Measurements from ENCODE around the gene CASKIN1. TPM values are rescaled to one million over a fixed set of nuclear protein-coding genes. Genes with fewer than 3 reads are reported as not detected.

CASKIN1 gene, protein sequence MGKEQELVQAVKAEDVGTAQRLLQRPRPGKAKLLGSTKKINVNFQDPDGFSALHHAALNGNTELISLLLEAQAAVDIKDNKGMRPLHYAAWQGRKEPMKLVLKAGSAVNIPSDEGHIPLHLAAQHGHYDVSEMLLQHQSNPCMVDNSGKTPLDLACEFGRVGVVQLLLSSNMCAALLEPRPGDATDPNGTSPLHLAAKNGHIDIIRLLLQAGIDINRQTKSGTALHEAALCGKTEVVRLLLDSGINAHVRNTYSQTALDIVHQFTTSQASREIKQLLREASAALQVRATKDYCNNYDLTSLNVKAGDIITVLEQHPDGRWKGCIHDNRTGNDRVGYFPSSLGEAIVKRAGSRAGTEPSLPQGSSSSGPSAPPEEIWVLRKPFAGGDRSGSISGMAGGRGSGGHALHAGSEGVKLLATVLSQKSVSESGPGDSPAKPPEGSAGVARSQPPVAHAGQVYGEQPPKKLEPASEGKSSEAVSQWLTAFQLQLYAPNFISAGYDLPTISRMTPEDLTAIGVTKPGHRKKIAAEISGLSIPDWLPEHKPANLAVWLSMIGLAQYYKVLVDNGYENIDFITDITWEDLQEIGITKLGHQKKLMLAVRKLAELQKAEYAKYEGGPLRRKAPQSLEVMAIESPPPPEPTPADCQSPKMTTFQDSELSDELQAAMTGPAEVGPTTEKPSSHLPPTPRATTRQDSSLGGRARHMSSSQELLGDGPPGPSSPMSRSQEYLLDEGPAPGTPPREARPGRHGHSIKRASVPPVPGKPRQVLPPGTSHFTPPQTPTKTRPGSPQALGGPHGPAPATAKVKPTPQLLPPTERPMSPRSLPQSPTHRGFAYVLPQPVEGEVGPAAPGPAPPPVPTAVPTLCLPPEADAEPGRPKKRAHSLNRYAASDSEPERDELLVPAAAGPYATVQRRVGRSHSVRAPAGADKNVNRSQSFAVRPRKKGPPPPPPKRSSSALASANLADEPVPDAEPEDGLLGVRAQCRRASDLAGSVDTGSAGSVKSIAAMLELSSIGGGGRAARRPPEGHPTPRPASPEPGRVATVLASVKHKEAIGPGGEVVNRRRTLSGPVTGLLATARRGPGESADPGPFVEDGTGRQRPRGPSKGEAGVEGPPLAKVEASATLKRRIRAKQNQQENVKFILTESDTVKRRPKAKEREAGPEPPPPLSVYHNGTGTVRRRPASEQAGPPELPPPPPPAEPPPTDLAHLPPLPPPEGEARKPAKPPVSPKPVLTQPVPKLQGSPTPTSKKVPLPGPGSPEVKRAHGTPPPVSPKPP (N-terminal part only)
- total RNA-seq (2013; cell fraction: nucleolus; rRNA removed) = 1.4 and 1.8 TPM in 2 replicates
- 0.05 and 0.11 TPM in 2 replicates for total RNA-seq (2014; rRNA removed)
- not detected in 2 replicates for total RNA-seq (2014; rRNA removed; fragmentation: Illumina TruSeq; extraction: Trizol)
- 0.33 and 0.53 TPM in 2 replicates for total RNA-seq (2021)
- polyA plus RNA-seq (2011; ENCODE audit: low read depth) = 0.09 TPM
- polyA plus RNA-seq (2011; rRNA removed) = 0.03 TPM in 2 replicates
- 0.04 and 0.05 TPM in 2 replicates for polyA plus RNA-seq (2011; cell fraction: cytosol; rRNA removed)
- 0.91 and 1.1 TPM in 2 replicates for polyA plus RNA-seq (2011; cell fraction: nucleus; rRNA removed)
- polyA plus RNA-seq (2012) = 0.37 and 0.49 TPM in 2 replicates
- polyA plus RNA-seq (2014; fragmentation: Illumina TruSeq; extraction: Trizol) = not detected in 2 replicates
- polyA plus RNA-seq (2014; fragmentation: Nextera tagmentation; extraction: Ambion mirVana) = under 1 TPM in 1 of 2 experiments, not detected in 1; 0.08 TPM
- 0.15 and 0.32 TPM in 2 replicates for polyA plus RNA-seq (2014; rRNA removed)
- not detected for polyA plus RNA-seq (2016; fragmentation: Nextera tagmentation; extraction: Ambion mirVana)
- not detected in 2 replicates for polyA minus RNA-seq (2011; rRNA and poly(A)+ RNA removed)
- polyA minus RNA-seq (2011; cell fraction: cytosol; rRNA and poly(A)+ RNA removed) = not detected in 2 replicates
- not detected in 2 replicates for polyA minus RNA-seq (2011; cell fraction: nucleus; rRNA and poly(A)+ RNA removed)
- percentile 18 among the genes with signal in this experiment for Bru-seq, nascent RNA
- BruChase-seq, experiment 1, labeled RNA remaining after a 6-hour chase = percentile 15 among the genes with signal in this experiment
- percentile 14 among the genes with signal in this experiment for BruChase-seq, experiment 2, labeled RNA remaining after a 2-hour chase
- long read RNA-seq, experiment 1 = 0 reads
- long read RNA-seq, experiment 2 = 0 reads

DNA sequence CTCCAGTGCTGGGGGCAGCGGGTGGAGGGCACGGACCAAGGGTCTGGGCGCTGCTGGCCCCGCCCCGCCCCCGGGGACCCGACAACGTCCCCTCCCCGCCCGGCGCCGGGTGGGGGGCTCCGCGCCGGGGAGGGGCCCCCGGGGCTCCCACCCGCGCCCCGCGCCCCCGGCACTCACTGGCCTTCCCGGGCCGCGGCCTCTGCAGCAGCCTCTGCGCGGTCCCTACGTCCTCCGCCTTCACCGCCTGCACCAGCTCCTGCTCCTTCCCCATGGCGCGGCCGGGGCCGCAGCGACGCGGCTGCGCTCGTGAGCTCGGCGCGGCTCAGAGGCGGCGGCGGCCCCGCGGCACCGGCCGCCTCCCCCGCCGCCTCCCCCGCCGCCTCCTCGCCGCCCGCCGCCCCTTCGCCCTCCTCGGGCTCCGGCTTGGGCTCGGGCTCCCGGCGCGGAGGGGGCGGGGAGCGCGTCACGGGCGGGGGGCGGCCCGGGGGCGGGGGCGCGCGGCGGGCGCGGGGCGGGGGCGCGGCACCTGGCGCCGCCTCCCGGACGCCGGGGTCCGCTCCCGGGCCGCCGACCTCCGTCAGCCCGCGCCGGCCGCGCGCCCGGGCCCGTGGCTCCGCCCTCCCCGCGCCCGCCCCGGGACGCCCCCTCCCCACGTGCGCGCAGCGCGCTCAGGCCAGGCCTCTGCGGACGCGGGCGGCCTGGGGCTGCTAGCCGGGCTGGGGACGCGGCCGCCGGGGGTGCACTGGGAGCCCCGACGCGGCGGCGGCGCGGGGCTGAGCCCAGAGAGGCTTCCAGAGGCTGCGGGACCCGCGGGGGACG lies at the start of gene CASKIN1:
CASKIN1 (minus strand) TSS at position 444 of the 819 bp plus-strand sequence; CDS start at position 271, 173 bp downstream.
- H3K4me2 ChIP-seq (ENCODE audit: control insufficient read depth, insufficient read depth) = peak within 1 kb of the TSS; percentile 33; the same call in 1 of the 2 replicates
- intact Hi-C loops (cut with micrococcal nuclease; ENCODE audit: unreplicated experiment) = no loop called here
- no peaks in the 10 kb centered on the region for H4K20me1 ChIP-seq (ENCODE audit: control insufficient read depth, insufficient read depth)
- RAD21 ChIA-PET (ENCODE audit: unreplicated experiment) = no interaction called here
- no peaks in the 10 kb centered on the region for H3K9me3 ChIP-seq (replicated peaks; ENCODE audit: control insufficient read depth, insufficient read depth, low read length)
- no peak within 1 kb of the TSS for H3K4me3 ChIP-seq
- 5% methylated on average over 41 of the region's 129 CpGs for WGBS (ENCODE audit: insufficient coverage, insufficient replicate concordance, low lambda C conversion rate, missing lambda C conversion rate)
- SMC1A ChIA-PET (ENCODE audit: uncharacterized antibody, unreplicated experiment) = no interaction called here
- no peak within 1 kb of the TSS for H3K27ac ChIP-seq (ENCODE audit: control insufficient read depth, insufficient read depth)
- CTCF ChIA-PET = interaction anchor here (0.9 to 2.0 kb wide), 2 partner anchors 55 to 56 kb away, joined by 3 to 9 read pairs; partner anchors contain the start of gene ECI1
- peak; percentile 35 for TF ChIP-seq SUZ12 (IDR thresholded peaks at IDR 0.05; ENCODE audit: unreplicated experiment)
- TF ChIP-seq MYB (IDR thresholded peaks at IDR 0.05; ENCODE audit: borderline replicate concordance, low read depth, low read length) = no peak
- ATAC-seq = no peak
- in situ Hi-C loops (cut with MboI) = no loop called here
- no peak within 1 kb of the TSS for H3K9ac ChIP-seq (ENCODE audit: control insufficient read depth, insufficient read depth, low read length)
- no peak for FAIRE-seq
- H3K36me3 ChIP-seq (ENCODE audit: control insufficient read depth in 2 of 2, insufficient read depth in 2 of 2, low read length in 1 of 2) = no peaks in the 10 kb centered on the region
- POLR2A ChIA-PET = interaction anchor here (0.6 kb wide), 1 partner anchor 8 kb away, joined by 3 read pairs; no protein-coding TSS in a partner anchor
- H2AFZ ChIP-seq (ENCODE audit: control insufficient read depth, low read depth, low read length) = no peak within 1 kb of the TSS
- H3K4me1 ChIP-seq (ENCODE audit: control insufficient read depth, insufficient read depth, low read length) = no peaks in the 10 kb centered on the region; the same call in 1 of the 2 replicates
- peaks cover 12 to 15% of the 10 kb centered on the region in 2 experiments for H3K27me3 ChIP-seq (replicated peaks in 1 of 2; ENCODE audit: control insufficient read depth in 2 of 2, insufficient read depth in 2 of 2, low read length in 1 of 2)
- no peak for DNase-seq (ENCODE audit: low read depth, low spot score)
- no peaks in the 10 kb centered on the region for H3K79me2 ChIP-seq (ENCODE audit: control insufficient read depth, insufficient read depth, low read length)
- no TSS peak for BruUV-seq (replicated peaks)
